Skeletal muscle cell (primary cell): ENCODE results near the gene ZSCAN29.
A peak's percentile ranks its signal among the peaks of the same experiment; 100 is the strongest.

Experiments used
- DNase-seq: peaks from one replicate; pipeline ENCODE4 v3.0.0-alpha.2; 2010; ENCODE audit warnings: low read depth
- H3K4me3 ChIP-seq: 2 replicates; pipeline ENCODE4 v1.5.1; 2011; ENCODE audit warnings: low read depth, mild to moderate bottlenecking, control low read depth, low read length, moderate library complexity

The ZSCAN29 gene

GRCh38 chr15:43360821-43361220, 10.0 kb downstream of the ZSCAN29 start:
- DNase-seq, result no peak

GRCh38 chr15:43352693-43353382, 18.0 kb downstream of the ZSCAN29 start:
- DNase-seq, result no peak
- H3K4me3 ChIP-seq, result no peak overlapping the region

More at GRCh38 chr15:43360821-43361220, 10.0 kb downstream of the ZSCAN29 start:
- H3K4me3 ChIP-seq, result no peak overlapping the region

GRCh38 chr15:43347114-43347513, 23.7 kb downstream of the ZSCAN29 start:
- H3K4me3 ChIP-seq, result no peak overlapping the region
- no peak for DNase-seq

- no peak for DNase-seq
- no peak overlapping the region for H3K4me3 ChIP-seq
These were observed 24.5 kb downstream of the ZSCAN29 start for GRCh38 chr15:43346305-43346704.

- no peak for DNase-seq
- H3K4me3 ChIP-seq, result peak overlapping the region; percentile 74
These were observed 40.1 kb downstream of the ZSCAN29 start for GRCh38 chr15:43330780-43331087.

- H3K4me3 ChIP-seq, result peak within 1 kb of the TSS; percentile 74
- peak; percentile 78 for DNase-seq
These were observed 40.7 kb downstream of the ZSCAN29 start, which contains the start of gene LCMT2 for GRCh38 chr15:43329960-43330779. Gene LCMT2, minus strand, starts transcription at chr15:43330573. Its CDS starts 84 bp downstream, at chr15:43330489.

GRCh38 chr15:43329217-43329959, 41.5 kb downstream of the ZSCAN29 start:
- DNase-seq, result no peak
- peak overlapping the region; percentile 74 for H3K4me3 ChIP-seq

GRCh38 chr15:43325039-43325684, 45.7 kb downstream of the ZSCAN29 start:
- DNase-seq, result no peak
- no peak overlapping the region for H3K4me3 ChIP-seq

- no peak overlapping the region for H3K4me3 ChIP-seq
- DNase-seq, result no peak
These were observed 51.7 kb downstream of the ZSCAN29 start for GRCh38 chr15:43318990-43319771.

- no peak for DNase-seq
- no peak overlapping the region for H3K4me3 ChIP-seq
These were observed 53.2 kb downstream of the ZSCAN29 start for GRCh38 chr15:43317566-43318184.

- DNase-seq, result no peak
- H3K4me3 ChIP-seq, result no peak overlapping the region
These were observed 53.9 kb downstream of the ZSCAN29 start for GRCh38 chr15:43316971-43317346.

- no peak overlapping the region for H3K4me3 ChIP-seq
- DNase-seq, result no peak
These were observed 54.5 kb downstream of the ZSCAN29 start for GRCh38 chr15:43316016-43316970.

- H3K4me3 ChIP-seq, result no peak overlapping the region
- no peak for DNase-seq
These were observed 56.7 kb downstream of the ZSCAN29 start for GRCh38 chr15:43314171-43314570.

- H3K4me3 ChIP-seq, result no peak overlapping the region
- DNase-seq, result no peak
These were observed 58.5 kb downstream of the ZSCAN29 start for GRCh38 chr15:43312378-43312777.
